GM19043 (cell line): ENCODE data around the gene TBC1D32.
"Not testable (repeated sequence)": the region's sequence is repeated elsewhere in the genome, so short reads cannot be mapped to it uniquely, and the experiment has no call there.

Source experiments
- ATAC-seq: cut with Tn5 transposase; IDR thresholded peaks from one replicate; pipeline ENCODE4 v1.9.1; 2021; ENCODE audit warnings: low read depth; ENCODE audit not compliant: unreplicated experiment

Gene TBC1D32, protein sequence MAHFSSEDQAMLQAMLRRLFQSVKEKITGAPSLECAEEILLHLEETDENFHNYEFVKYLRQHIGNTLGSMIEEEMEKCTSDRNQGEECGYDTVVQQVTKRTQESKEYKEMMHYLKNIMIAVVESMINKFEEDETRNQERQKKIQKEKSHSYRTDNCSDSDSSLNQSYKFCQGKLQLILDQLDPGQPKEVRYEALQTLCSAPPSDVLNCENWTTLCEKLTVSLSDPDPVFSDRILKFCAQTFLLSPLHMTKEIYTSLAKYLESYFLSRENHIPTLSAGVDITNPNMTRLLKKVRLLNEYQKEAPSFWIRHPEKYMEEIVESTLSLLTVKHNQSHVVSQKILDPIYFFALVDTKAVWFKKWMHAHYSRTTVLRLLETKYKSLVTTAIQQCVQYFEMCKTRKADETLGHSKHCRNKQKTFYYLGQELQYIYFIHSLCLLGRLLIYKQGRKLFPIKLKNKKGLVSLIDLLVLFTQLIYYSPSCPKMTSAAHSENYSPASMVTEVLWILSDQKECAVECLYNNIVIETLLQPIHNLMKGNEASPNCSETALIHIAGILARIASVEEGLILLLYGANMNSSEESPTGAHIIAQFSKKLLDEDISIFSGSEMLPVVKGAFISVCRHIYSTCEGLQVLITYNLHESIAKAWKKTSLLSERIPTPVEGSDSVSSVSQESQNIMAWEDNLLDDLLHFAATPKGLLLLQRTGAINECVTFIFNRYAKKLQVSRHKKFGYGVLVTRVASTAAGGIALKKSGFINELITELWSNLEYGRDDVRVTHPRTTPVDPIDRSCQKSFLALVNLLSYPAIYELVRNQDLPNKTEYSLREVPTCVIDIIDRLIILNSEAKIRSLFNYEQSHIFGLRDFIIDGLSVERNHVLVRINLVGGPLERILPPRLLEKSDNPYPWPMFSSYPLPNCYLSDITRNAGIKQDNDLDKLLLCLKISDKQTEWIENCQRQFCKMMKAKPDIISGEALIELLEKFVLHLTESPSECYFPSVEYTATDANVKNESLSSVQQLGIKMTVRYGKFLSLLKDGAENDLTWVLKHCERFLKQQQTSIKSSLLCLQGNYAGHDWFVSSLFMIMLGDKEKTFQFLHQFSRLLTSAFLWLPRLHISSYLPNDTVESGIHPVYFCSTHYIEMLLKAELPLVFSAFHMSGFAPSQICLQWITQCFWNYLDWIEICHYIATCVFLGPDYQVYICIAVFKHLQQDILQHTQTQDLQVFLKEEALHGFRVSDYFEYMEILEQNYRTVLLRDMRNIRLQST

GRCh38 chr6:121334299-121335086 is at the start of gene TBC1D32:
TBC1D32 (minus strand) TSS chr6:121334480; CDS start chr6:121334430, 50 bp downstream.
- ATAC-seq: peak; percentile 84

GRCh38 chr6:121383478-121383877 is 49.2 kb upstream of the TBC1D32 start:
- ATAC-seq: no peak

GRCh38 chr6:121382467-121383121 is 48.3 kb upstream of the TBC1D32 start:
- no peak for ATAC-seq

GRCh38 chr6:121376411-121376810 is 42.1 kb upstream of the TBC1D32 start:
- ATAC-seq: no peak

GRCh38 chr6:121374219-121374618 is 39.9 kb upstream of the TBC1D32 start:
- not testable (repeated sequence) for ATAC-seq

DNA sequence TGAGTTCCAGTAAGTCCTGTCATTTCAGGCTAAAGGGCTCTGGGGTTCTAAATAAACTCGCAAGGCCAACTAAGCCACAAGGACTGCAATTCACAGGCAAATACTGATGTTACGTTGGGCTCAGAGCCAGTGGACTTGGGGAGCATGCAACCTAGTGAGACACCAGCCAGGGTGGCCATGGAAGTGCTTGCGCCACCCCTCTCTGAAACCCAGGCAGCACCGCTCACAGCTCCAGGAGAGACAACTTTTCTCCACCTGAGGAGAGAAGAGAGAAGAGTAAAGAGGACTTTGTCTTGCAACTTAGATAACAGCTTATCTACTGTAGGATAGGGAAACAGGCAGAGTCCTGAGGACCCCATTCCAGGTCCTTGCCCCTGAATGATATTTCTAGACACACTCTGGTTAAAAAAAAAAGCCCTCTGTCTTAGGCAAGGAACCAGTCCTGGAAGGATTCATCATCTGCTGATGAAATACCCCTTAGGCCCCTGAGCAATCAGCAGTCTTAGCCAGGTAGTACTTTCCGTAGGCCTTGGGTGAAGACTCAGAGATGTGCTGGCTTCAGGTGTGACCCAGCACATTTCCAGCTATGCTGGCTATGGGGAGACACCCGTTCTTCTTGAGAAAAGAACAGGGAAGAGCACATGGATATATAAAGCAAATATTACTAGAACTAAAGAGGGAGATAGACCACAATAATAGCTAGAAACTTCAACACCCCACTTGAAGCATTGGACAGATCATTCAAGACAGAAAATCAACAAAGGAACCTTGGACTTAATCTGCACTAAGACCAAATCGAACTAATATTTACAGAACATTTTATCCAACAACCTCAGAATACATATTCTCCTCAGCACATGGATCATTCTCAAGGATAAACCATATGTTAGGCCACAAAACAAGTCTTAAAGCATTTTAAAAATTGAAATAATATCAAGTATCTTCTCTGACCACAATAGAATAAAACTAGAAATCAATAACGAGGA is 31.5 kb upstream of the TBC1D32 start:
- no peak for ATAC-seq

GRCh38 chr6:121356575-121356974 is 22.3 kb upstream of the TBC1D32 start:
- ATAC-seq: no peak

DNA sequence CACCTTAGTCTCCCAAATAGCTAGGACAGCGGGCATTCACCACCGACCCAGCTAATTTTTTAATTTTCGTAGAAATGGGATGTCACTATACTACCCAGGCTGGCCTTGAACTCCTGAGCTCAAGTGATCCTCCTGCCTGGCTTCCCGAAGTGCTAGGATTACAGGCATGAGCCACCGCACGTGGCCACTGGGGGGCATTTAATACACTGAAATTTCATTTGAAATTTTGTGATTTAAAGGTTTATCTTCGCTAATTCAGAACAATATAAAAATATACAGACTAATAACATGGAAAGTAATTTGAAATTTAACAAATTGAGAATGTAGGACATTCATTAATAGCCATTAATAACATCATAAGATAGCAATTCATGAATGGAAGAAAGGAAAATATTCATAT is 20.5 kb upstream of the TBC1D32 start:
- no peak for ATAC-seq

DNA sequence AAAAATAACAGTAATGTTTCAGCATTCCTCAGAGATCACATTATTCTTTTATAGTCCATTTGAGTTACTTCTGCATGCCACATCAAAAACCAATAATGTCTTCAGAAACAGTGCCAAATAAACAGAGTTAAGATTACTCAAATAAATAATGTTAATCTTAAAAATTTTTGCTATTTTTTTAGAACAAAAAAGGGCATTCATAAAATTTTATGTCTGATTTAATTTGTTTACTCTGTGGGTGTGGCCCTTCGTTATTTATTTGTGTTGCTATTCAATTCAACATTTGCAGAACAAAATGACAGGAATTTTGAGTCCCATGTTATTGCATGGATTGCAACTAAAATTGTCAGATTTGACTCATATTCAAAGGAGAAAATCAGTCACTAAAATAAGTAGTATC is 18.7 kb upstream of the TBC1D32 start:
- no peak for ATAC-seq

DNA sequence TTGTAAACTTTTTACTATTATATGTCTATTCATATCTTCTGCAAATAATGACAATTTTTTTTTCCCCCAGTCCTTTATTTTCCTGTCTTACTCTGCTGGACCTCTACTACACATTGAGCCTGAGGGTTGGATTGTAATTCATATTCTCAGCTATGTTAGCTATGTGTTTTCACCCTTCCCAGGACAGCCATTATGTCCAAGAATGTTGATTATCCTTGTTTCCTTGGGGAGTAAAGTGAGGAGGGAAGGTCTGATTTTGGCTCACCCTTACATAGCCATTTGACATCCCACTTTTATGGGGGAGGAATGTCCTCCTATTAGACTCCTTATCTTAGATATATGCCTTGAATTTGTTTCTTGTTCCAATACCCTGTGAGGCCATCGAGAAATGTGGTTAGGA is 17.6 kb upstream of the TBC1D32 start:
- no peak for ATAC-seq

DNA sequence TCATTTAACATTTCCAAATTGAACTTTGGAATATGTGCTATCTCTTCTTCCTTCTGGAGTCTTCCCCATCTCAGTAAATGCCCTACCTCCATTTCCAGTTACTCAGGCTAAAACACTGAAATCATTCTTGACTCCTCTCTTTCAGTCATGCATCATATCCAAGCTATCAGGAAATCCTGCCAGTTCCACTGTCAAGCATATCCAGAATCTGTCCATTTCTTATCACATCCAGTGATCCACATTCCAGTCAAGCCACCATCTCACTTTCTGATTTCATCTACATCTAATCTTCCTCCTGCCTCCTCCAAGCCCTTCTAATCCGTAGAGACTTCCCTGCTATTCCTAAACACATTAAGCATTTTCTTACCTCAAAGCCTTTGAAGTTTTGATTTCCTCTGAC is 15.3 kb upstream of the TBC1D32 start:
- no peak for ATAC-seq

- ATAC-seq: no peak
Measured at GRCh38 chr6:121347484-121347883, 13.2 kb upstream of the TBC1D32 start.

GRCh38 chr6:121344539-121344938 is 10.3 kb upstream of the TBC1D32 start:
- ATAC-seq: no peak

- no peak for ATAC-seq
Measured at GRCh38 chr6:121339639-121340226, 5.5 kb upstream of the TBC1D32 start.

- no peak for ATAC-seq
Measured at GRCh38 chr6:121338956-121339355, 4.7 kb upstream of the TBC1D32 start.

GRCh38 chr6:121338366-121338765 is 4.1 kb upstream of the TBC1D32 start:
- no peak for ATAC-seq

- ATAC-seq: peak; percentile 8
Measured at GRCh38 chr6:121335087-121336008, 1.1 kb upstream of the TBC1D32 start.
